Transverse colon (tissue), 4 donors: ENCODE data around the gene CTCF. TPM values are rescaled to one million over a fixed set of nuclear protein-coding genes. Genes with fewer than 3 reads are reported as not detected.

Experiments used
- DNase-seq: peaks from one replicate; pipeline ENCODE4 v3.0.0-alpha.2; 2019
- H3K27ac ChIP-seq, 4 donors: fragments of 200-600 bp; sonication (generic); 2 replicates each; pipeline ENCODE4 v1.5.1; 2016 to 2018; ENCODE audit warnings: inconsistent platforms in 4 of 4
- H3K27me3 ChIP-seq: fragments of 200-600 bp; sonication (generic); 2 replicates; pipeline ENCODE4 v1.5.1; 2017; ENCODE audit warnings: inconsistent platforms
- H3K36me3 ChIP-seq, 4 donors: fragments of 200-600 bp; sonication (generic); 2 replicates each; pipeline ENCODE4 v1.5.1; 2017 to 2019; ENCODE audit warnings: inconsistent platforms in 4 of 4
- H3K4me1 ChIP-seq, 4 donors: fragments of 200-600 bp; sonication (generic); 2 replicates each; pipeline ENCODE4 v1.5.1; 2017 to 2020; ENCODE audit warnings: inconsistent platforms in 4 of 4
- H3K4me3 ChIP-seq, 4 donors: fragments of 200-600 bp; sonication (generic); 1 replicate in 1 of 4; 2 replicates in 3 of 4; pipeline versions ENCODE4 v1.5.1 to v1.6.1; 2017 to 2019; ENCODE audit warnings: inconsistent platforms in 4 of 4
- H3K9me3 ChIP-seq, 2 donors: fragments of 200-600 bp; sonication (generic); 2 replicates each; pipeline ENCODE4 v1.5.1; 2017 to 2019; ENCODE audit warnings: inconsistent platforms in 2 of 2
- CTCF ChIP-seq, 5 experiments: fragments of 200-600 bp in 3 of 5; fragments of 450-650 bp in 2 of 5; sonication (generic) in 3 of 5; IDR thresholded peaks; 1 replicate in 2 of 5; 2 replicates in 3 of 5; pipeline ENCODE4 v1.5.1; 2016 to 2017; ENCODE audit warnings: antibody characterized with exemption in 5 of 5, inconsistent platforms in 3 of 5, mild to moderate bottlenecking in 2 of 5, moderate library complexity in 1 of 5
- EP300 ChIP-seq: sonication (generic); formaldehyde crosslinking; IDR thresholded peaks from one replicate; pipeline ENCODE4 v1.6.1; 2017; ENCODE audit warnings: antibody characterized with exemption, low read depth
- POLR2A ChIP-seq: fragments of 450-650 bp; IDR thresholded peaks from one replicate; pipeline ENCODE4 v1.6.1; 2016; ENCODE audit warnings: antibody characterized with exemption, mild to moderate bottlenecking, moderate library complexity
- POLR2AphosphoS5 ChIP-seq, 3 donors: sonication (generic); formaldehyde crosslinking; IDR thresholded peaks; one replicate each; pipeline ENCODE4 v1.6.1; 2016; ENCODE audit warnings: antibody characterized with exemption in 3 of 3
- WGBS, 2 donors: methylation state at CpG; one replicate each; pipeline ENCODE4 v1.1.5; 2018; ENCODE audit warnings: low coverage in 1 of 2; 5-methylcytosine and 5-hydroxymethylcytosine counted together
- in situ Hi-C, 4 donors: fragments of 200-750 bp; cut with MboI; loops; one replicate each; pipeline versions ENCODE4 v1.15.0 to v1.15.1; 2017; ENCODE audit warnings: low sequenced_read_pairs in 3 of 4, low pct_ligation_motif_present in 1 of 4, low pct_unique_long_range_greater_than_20kb in 1 of 4
- intact Hi-C: fragments of 100-400 bp; cut with DNase I; formaldehyde crosslinking; loops from one replicate; pipeline ENCODE4 v1.15.1; 2023; ENCODE audit warnings: low total_unique reads
- total RNA-seq, 4 donors: library from RNA; depleted of rRNA; stranded (reverse); fragments of >200 nt; gene quantifications; one replicate each; pipeline ENCODE4 v1.1.0, GENCODE V29; 2016

The CTCF gene
- total RNA-seq, 4 donors from 2014 or later: 40.0 to 46.8 (median 41.9) TPM

- Histone ChIP-seq H3K27me3 (no peaks in the 10 kb centered on the region), H3K4me3 (no peak overlapping the region), H3K27ac (peak overlapping the region; percentile 39 to 78 (median 63)), H3K4me1 (peaks cover 13 to 23% (median 21%) of the 10 kb centered on the region in 4 donors), H3K36me3 (no peaks in the 10 kb centered on the region), H3K9me3 (no peaks in the 10 kb centered on the region)
- in situ Hi-C loops: no loop called here
- intact Hi-C loops: loop anchor here (5.0 kb wide), 1 partner anchor 94 kb away; no protein-coding TSS in a partner anchor
- TF ChIP-seq POLR2A (no peak), CTCF (IDR thresholded peaks at IDR 0.05) (no peak), EP300 (no peak), POLR2AphosphoS5 (IDR thresholded peaks at IDR 0.05) (no peak)
- no peak for DNase-seq
- WGBS, 2 donors: 80 to 86% methylated on average over 1 to 4 of the region's 4 CpGs
These were observed 13.8 kb upstream of the CTCF start for GRCh38 chr16:67548265-67549126.

GRCh38 chr16:67549240-67549639 lies 13.1 kb upstream of the CTCF start:
- Histone ChIP-seq H3K9me3 (no peaks in the 10 kb centered on the region), H3K27ac (no peak overlapping the region), H3K4me3 (no peak overlapping the region), H3K27me3 (no peaks in the 10 kb centered on the region), H3K36me3 (no peaks in the 10 kb centered on the region), H3K4me1 (peaks cover 13 to 23% (median 21%) of the 10 kb centered on the region in 4 donors)
- intact Hi-C loops (loop anchor here (5.0 kb wide), 1 partner anchor 93 kb away; no protein-coding TSS in a partner anchor), in situ Hi-C loops (no loop called here)
- DNase-seq: no peak
- 84 to 87% methylated on average over 3 to 4 of the region's 4 CpGs for WGBS, 2 donors
- no peak for TF ChIP-seq POLR2A
- no peak for TF ChIP-seq CTCF (IDR thresholded peaks at IDR 0.05)
- no peak for TF ChIP-seq EP300
- no peak for TF ChIP-seq POLR2AphosphoS5 (IDR thresholded peaks at IDR 0.05)

GRCh38 chr16:67549936-67550335 lies 12.4 kb upstream of the CTCF start:
- no peak overlapping the region for H3K27ac ChIP-seq
- no peaks in the 10 kb centered on the region for H3K27me3 ChIP-seq
- no peak overlapping the region for H3K4me3 ChIP-seq
- no peaks in the 10 kb centered on the region for H3K9me3 ChIP-seq
- 80 to 81% methylated on average over 1 of the region's 1 CpG for WGBS, 2 donors
- no peak for DNase-seq
- in situ Hi-C loops: loop anchor here in 3 of 4 donors (10.0 to 25.0 kb wide), 2 partner anchors 95 to 112 kb away; partner anchors contain the start of genes ACD (in 2 of the 3), C16orf86 (in 2 of the 3), ENKD1 (in 2 of the 3) and PARD6A (in 2 of the 3)
- no peaks in the 10 kb centered on the region for H3K36me3 ChIP-seq
- intact Hi-C loops: loop anchor here (5.0 kb wide), 1 partner anchor 92 kb away; no protein-coding TSS in a partner anchor
- peaks cover 13 to 23% (median 21%) of the 10 kb centered on the region in 4 donors for H3K4me1 ChIP-seq
- TF ChIP-seq POLR2AphosphoS5 (IDR thresholded peaks at IDR 0.05): no peak
- no peak for TF ChIP-seq CTCF (IDR thresholded peaks at IDR 0.05)
- no peak for TF ChIP-seq POLR2A
- no peak for TF ChIP-seq EP300

GRCh38 chr16:67551091-67551490 lies 11.2 kb upstream of the CTCF start:
- WGBS, 2 donors: 91% methylated on average over 2 of the region's 2 CpGs; no CpG with 5 or more reads in 1 of the 2 donors
- Histone ChIP-seq H3K9me3 (no peaks in the 10 kb centered on the region), H3K4me3 (no peak overlapping the region), H3K27me3 (no peaks in the 10 kb centered on the region), H3K27ac (no peak overlapping the region), H3K36me3 (no peaks in the 10 kb centered on the region), H3K4me1 (peaks cover 13 to 28% (median 21%) of the 10 kb centered on the region in 4 donors)
- no peak for TF ChIP-seq CTCF (IDR thresholded peaks at IDR 0.05)
- TF ChIP-seq POLR2A: no peak
- DNase-seq: no peak
- in situ Hi-C loops (loop anchor here in 3 of 4 donors (10.0 to 25.0 kb wide), 2 partner anchors 94 to 111 kb away; partner anchors contain the start of genes ACD (in 2 of the 3), C16orf86 (in 2 of the 3), ENKD1 (in 2 of the 3) and PARD6A (in 2 of the 3)), intact Hi-C loops (no loop called here)
